HepG2 (cell line): ENCODE results near the gene CIBAR2. TPM values are rescaled to one million over a fixed set of nuclear protein-coding genes. Genes with fewer than 3 reads are reported as not detected.

Experiments
- ATRX ChIP-seq: sonication (generic); formaldehyde crosslinking; IDR thresholded peaks from 2 replicates; pipeline ENCODE4 v1.4.0; 2020; ENCODE audit warnings: missing genetic modification reagents, borderline replicate concordance
- MBNL3 ChIP-seq: fragments of 250-450 bp; sonication (Bioruptor Pico); conservative IDR thresholded peaks from 2 replicates; pipeline ENCODE4 v1.8.0; 2022; ENCODE audit warnings: mild to moderate bottlenecking, inconsistent platforms
- MED8 ChIP-seq: sonication (generic); formaldehyde crosslinking; IDR thresholded peaks from 2 replicates; pipeline ENCODE4 v1.8.1; 2023; ENCODE audit warnings: mild to moderate bottlenecking, missing genetic modification reagents; ENCODE audit not compliant: insufficient replicate concordance
- MEIS2 ChIP-seq: sonication (generic); formaldehyde crosslinking; IDR thresholded peaks from 2 replicates; pipeline ENCODE4 v1.9.0; 2021; ENCODE audit warnings: mild to moderate bottlenecking, missing genetic modification reagents
- NCOA1 ChIP-seq: sonication (generic); formaldehyde crosslinking; IDR thresholded peaks from 2 replicates; pipeline ENCODE4 v1.9.0; 2021; ENCODE audit warnings: missing genetic modification reagents
- NFE2L2 ChIP-seq: fragments of 150-350 bp; IDR thresholded peaks from 2 replicates; pipeline ENCODE4 v1.6.1; 2014; ENCODE audit warnings: low read length
- SRSF4 ChIP-seq: fragments of 200-400 bp; formaldehyde crosslinking; IDR thresholded peaks from one replicate; pipeline ENCODE4 v1.6.1; 2018; ENCODE audit warnings: mild to moderate bottlenecking, low read depth, low read length, moderate library complexity; ENCODE audit not compliant: poor library complexity, severe bottlenecking
- ZMYM4 ChIP-seq: sonication (generic); formaldehyde crosslinking; IDR thresholded peaks from 2 replicates; pipeline ENCODE4 v1.8.1; 2023; ENCODE audit warnings: mild to moderate bottlenecking, missing genetic modification reagents
- ZNF557 ChIP-seq: sonication (generic); formaldehyde crosslinking; IDR thresholded peaks from 2 replicates; pipeline ENCODE4 v1.4.0; 2020; ENCODE audit warnings: missing genetic modification reagents
- ZNF558 ChIP-seq: sonication (generic); formaldehyde crosslinking; IDR thresholded peaks from 2 replicates; pipeline ENCODE4 v1.9.0; 2022; ENCODE audit warnings: mild to moderate bottlenecking, missing genetic modification reagents, borderline replicate concordance
- ZNF792 ChIP-seq: IDR thresholded peaks from 2 replicates; pipeline ENCODE4 v1.6.1; 2016
- ZNF878 ChIP-seq: sonication (generic); formaldehyde crosslinking; IDR thresholded peaks from 2 replicates; pipeline ENCODE4 v1.8.1; 2023; ENCODE audit warnings: mild to moderate bottlenecking, missing genetic modification reagents, moderate library complexity
- ZSCAN12 ChIP-seq: sonication (generic); formaldehyde crosslinking; IDR thresholded peaks from 2 replicates; pipeline ENCODE4 v1.9.0; 2021; ENCODE audit warnings: mild to moderate bottlenecking, missing genetic modification reagents
- polyA plus RNA-seq, 8 experiments: library from polyadenylated mRNA; depleted of rRNA in 3 of 8; stranded (reverse) in 7 of 8; unstranded in 1 of 8; fragments of >200 nt; fragmentation: Illumina TruSeq in 4 of 8; extraction: Trizol in 4 of 8; gene quantifications; 2 replicates each; pipeline versions ENCODE4 v1.2.1 to v1.2.3, GENCODE V29; 2011 to 2016; ENCODE audit warnings: low read depth in 4 of 8, missing spikeins in 1 of 8, mixed read lengths in 1 of 8; ENCODE audit not compliant: insufficient read depth in 1 of 8
- total RNA-seq, 5 experiments: library from RNA; depleted of rRNA; stranded (reverse); fragments of >200 nt; fragmentation: Illumina TruSeq; extraction: Trizol; gene quantifications; 2 replicates each; pipeline ENCODE4 v1.2.3, GENCODE V29; 2016; ENCODE audit warnings: low read depth in 1 of 5
- TF ChIP-seq, protein P1 (sequence below), 2 experiments: sonication (generic) in 1 of 2; formaldehyde crosslinking in 1 of 2; IDR thresholded peaks; 2 replicates each; pipeline versions ENCODE4 v1.5.1 to v1.6.1; 2011 to 2020; ENCODE audit warnings: borderline replicate concordance in 1 of 2, low read depth in 1 of 2, low read length in 1 of 2, mild to moderate bottlenecking in 1 of 2, missing genetic modification reagents in 1 of 2, moderate library complexity in 1 of 2
- TF ChIP-seq, protein P2 (sequence below): sonication (generic); formaldehyde crosslinking; IDR thresholded peaks from 2 replicates; pipeline ENCODE4 v1.4.0; 2020; ENCODE audit warnings: missing genetic modification reagents, borderline replicate concordance
- TF ChIP-seq, protein P3 (sequence below): fragments of 450-650 bp; IDR thresholded peaks from 2 replicates; pipeline ENCODE4 v1.6.1; 2017; ENCODE audit warnings: mild to moderate bottlenecking
- TF ChIP-seq, protein P4 (sequence below): sonication (generic); formaldehyde crosslinking; IDR thresholded peaks from 2 replicates; pipeline ENCODE4 v1.8.1; 2023; ENCODE audit warnings: missing genetic modification reagents, inconsistent platforms, borderline replicate concordance
- TF ChIP-seq, protein P5 (sequence below): fragments of 450-650 bp; IDR thresholded peaks from 2 replicates; pipeline ENCODE4 v1.6.1; 2016

Gene CIBAR2
- total and polyA plus RNA-seq, 2 of the 13 experiments (the other 11 are each of a cell fraction or from before 2014, with no cell fraction given), result not detected

DNA sequence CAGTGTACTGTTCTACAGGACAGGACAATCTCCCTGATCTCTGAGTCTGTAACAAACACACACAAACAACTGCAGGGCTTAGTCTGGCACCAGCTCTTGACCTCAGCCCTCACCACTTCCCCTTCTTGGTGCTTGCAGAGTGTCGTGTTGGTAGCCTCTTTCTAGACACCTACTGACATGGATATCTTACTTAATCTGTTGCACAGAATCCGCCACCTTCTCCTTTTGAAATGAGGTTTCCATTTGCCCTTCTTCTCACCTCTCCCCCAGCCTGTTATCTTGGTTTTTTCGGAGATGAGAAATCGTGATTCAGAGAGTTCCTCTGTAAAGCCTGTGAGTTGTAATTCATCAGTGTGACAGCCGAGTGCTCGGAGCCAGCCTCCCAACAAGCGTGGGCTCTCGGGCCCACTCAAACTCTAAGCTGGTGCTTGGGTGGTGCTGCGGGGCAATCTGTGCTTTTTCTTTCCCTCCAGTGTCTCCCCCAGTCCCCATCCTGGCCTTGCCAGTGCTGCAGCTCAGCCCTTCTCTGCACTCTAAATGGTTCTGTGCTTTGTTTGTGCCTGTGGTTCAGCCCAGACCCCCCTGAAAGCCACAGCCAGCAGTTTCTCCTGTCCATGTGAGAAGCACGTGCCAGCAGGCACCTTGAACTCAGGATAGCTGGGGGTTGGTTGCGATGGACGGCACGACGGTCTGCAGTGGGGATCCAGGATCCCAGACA is 56.6 kb downstream of the CIBAR2 start (continued):
- TF ChIP-seq, protein P1, sequence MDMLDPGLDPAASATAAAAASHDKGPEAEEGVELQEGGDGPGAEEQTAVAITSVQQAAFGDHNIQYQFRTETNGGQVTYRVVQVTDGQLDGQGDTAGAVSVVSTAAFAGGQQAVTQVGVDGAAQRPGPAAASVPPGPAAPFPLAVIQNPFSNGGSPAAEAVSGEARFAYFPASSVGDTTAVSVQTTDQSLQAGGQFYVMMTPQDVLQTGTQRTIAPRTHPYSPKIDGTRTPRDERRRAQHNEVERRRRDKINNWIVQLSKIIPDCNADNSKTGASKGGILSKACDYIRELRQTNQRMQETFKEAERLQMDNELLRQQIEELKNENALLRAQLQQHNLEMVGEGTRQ (IDR thresholded peaks at IDR 0.05; ENCODE audit: low read depth, low read length), result no peak
- TF ChIP-seq, protein P1 (CRISPR knock-in tag; IDR thresholded peaks at IDR 0.05; ENCODE audit: borderline replicate concordance), result no peak
- TF ChIP-seq NCOA1 (CRISPR knock-in tag) (no peak; the same call in 1 of the 2 replicates), ZNF878 (no peak), SRSF4 (no peak), ZNF792 (CRISPR knock-in tag) (no peak), ZSCAN12 (CRISPR knock-in tag) (no peak), ATRX (CRISPR knock-in tag) (no peak), ZMYM4 (CRISPR knock-in tag) (peak; percentile 68), MBNL3 (no peak), ZNF557 (peak; percentile 86; the same call in 1 of the 2 replicates), ZNF558 (CRISPR knock-in tag) (no peak), NFE2L2 (no peak), MED8 (no peak), MEIS2 (no peak)
- TF ChIP-seq, protein P2, sequence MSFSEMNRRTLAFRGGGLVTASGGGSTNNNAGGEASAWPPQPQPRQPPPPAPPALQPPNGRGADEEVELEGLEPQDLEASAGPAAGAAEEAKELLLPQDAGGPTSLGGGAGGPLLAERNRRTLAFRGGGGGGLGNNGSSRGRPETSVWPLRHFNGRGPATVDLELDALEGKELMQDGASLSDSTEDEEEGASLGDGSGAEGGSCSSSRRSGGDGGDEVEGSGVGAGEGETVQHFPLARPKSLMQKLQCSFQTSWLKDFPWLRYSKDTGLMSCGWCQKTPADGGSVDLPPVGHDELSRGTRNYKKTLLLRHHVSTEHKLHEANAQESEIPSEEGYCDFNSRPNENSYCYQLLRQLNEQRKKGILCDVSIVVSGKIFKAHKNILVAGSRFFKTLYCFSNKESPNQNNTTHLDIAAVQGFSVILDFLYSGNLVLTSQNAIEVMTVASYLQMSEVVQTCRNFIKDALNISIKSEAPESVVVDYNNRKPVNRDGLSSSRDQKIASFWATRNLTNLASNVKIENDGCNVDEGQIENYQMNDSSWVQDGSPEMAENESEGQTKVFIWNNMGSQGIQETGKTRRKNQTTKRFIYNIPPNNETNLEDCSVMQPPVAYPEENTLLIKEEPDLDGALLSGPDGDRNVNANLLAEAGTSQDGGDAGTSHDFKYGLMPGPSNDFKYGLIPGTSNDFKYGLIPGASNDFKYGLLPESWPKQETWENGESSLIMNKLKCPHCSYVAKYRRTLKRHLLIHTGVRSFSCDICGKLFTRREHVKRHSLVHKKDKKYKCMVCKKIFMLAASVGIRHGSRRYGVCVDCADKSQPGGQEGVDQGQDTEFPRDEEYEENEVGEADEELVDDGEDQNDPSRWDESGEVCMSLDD, result no peak
- TF ChIP-seq, protein P3, sequence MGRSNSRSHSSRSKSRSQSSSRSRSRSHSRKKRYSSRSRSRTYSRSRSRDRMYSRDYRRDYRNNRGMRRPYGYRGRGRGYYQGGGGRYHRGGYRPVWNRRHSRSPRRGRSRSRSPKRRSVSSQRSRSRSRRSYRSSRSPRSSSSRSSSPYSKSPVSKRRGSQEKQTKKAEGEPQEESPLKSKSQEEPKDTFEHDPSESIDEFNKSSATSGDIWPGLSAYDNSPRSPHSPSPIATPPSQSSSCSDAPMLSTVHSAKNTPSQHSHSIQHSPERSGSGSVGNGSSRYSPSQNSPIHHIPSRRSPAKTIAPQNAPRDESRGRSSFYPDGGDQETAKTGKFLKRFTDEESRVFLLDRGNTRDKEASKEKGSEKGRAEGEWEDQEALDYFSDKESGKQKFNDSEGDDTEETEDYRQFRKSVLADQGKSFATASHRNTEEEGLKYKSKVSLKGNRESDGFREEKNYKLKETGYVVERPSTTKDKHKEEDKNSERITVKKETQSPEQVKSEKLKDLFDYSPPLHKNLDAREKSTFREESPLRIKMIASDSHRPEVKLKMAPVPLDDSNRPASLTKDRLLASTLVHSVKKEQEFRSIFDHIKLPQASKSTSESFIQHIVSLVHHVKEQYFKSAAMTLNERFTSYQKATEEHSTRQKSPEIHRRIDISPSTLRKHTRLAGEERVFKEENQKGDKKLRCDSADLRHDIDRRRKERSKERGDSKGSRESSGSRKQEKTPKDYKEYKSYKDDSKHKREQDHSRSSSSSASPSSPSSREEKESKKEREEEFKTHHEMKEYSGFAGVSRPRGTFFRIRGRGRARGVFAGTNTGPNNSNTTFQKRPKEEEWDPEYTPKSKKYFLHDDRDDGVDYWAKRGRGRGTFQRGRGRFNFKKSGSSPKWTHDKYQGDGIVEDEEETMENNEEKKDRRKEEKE, result no peak
- TF ChIP-seq, protein P4, sequence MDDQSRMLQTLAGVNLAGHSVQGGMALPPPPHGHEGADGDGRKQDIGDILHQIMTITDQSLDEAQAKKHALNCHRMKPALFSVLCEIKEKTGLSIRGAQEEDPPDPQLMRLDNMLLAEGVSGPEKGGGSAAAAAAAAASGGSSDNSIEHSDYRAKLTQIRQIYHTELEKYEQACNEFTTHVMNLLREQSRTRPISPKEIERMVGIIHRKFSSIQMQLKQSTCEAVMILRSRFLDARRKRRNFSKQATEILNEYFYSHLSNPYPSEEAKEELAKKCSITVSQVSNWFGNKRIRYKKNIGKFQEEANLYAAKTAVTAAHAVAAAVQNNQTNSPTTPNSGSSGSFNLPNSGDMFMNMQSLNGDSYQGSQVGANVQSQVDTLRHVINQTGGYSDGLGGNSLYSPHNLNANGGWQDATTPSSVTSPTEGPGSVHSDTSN (CRISPR knock-in tag), result no peak
- TF ChIP-seq, protein P5, sequence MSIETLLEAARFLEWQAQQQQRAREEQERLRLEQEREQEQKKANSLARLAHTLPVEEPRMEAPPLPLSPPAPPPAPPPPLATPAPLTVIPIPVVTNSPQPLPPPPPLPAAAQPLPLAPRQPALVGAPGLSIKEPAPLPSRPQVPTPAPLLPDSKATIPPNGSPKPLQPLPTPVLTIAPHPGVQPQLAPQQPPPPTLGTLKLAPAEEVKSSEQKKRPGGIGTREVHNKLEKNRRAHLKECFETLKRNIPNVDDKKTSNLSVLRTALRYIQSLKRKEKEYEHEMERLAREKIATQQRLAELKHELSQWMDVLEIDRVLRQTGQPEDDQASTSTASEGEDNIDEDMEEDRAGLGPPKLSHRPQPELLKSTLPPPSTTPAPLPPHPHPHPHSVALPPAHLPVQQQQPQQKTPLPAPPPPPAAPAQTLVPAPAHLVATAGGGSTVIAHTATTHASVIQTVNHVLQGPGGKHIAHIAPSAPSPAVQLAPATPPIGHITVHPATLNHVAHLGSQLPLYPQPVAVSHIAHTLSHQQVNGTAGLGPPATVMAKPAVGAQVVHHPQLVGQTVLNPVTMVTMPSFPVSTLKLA, result peak; percentile 43; the same call in 1 of the 2 replicates
